NT2/D1 (cell line): ENCODE results near the gene KIAA1614.

Source experiments
- SUZ12 ChIP-seq: IDR thresholded peaks from 2 replicates; pipeline ENCODE4 v1.6.1; 2011; ENCODE audit not compliant: insufficient read length, insufficient read depth; ENCODE audit errors: extremely low read depth
- YY1 ChIP-seq: IDR thresholded peaks from 2 replicates; pipeline ENCODE4 v1.6.1; 2011; ENCODE audit not compliant: insufficient read length, insufficient read depth
- ZNF274 ChIP-seq: IDR thresholded peaks from 2 replicates; pipeline ENCODE4 v1.6.1; 2011; ENCODE audit warnings: mild to moderate bottlenecking, low read depth, low read length

DNA sequence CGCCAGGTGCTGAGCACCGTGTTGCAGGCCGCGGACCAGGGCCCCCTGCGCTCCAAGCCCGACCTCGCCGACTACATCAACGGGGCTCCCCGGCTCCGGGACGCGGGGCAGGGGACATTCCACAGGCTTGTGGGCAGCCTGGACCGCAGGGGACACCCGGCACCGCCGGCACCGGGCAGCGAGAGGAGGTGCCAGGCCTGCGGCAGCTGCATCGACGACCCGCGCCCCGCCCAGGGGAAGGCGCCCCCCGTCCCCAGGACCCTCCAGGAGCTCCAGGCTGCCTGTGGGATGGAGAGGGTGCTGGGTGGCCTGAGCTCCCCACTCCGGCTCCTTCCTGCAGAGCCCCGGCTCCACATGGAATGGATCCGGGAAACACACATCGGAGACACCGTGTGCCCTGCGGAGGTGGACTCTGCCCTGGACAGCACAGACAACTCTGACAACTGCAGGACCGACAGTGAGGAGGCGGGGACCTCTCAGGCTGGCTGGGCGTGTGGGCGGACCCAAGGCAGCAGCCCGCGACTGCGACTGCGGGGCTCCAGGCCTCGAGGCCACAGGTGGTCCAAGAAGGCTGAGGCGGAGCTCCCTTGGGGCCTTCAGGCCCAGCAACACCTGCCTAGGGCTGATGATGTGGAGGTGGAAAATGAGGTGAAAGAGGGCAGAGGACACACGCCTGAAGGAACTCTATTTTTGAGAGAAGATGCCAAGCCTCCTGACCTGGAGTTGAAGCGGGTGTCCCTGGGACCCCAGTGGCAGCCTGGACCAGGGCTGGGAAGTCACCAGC is 22.8 kb downstream of the KIAA1614 start:
- TF ChIP-seq YY1 = no peak
- TF ChIP-seq ZNF274 = no peak
- no peak for TF ChIP-seq SUZ12
